HCT116 (cell line): Measurements from ENCODE around the gene HLA-DOA. TPM values are rescaled to one million over a fixed set of nuclear protein-coding genes. Genes with fewer than 3 reads are reported as not detected.

Experiments
- ATAC-seq: fragments of 200-7000 bp; cut with Tn5 transposase; 2 replicates; pipeline ENCODE4 v1.9.1; 2020; ENCODE audit warnings: mild to moderate bottlenecking, moderate library complexity
- BruUV-seq: library from RNA; stranded (reverse); fragments of 400-500 nt; replicated peaks from 2 replicates; lab custom pipeline; 2021; lab: Mats Ljungman, UMichigan
- CTCF ChIA-PET: fragments of 300-600 bp; sonication (Branson Sonifier 250); formaldehyde crosslinking; loops from one replicate; lab custom pipeline; 2021; ENCODE audit warnings: antibody characterized with exemption; lab: Charles Lee
- POLR2A ChIA-PET: fragments of 300-600, 350-600 bp; sonication (Branson Sonifier 250); formaldehyde crosslinking; loops from one replicate; lab custom pipeline; 2021; ENCODE audit warnings: antibody characterized with exemption; lab: Charles Lee
- RAD21 ChIA-PET, 2 experiments: fragments of 300-600 bp; sonication (Branson Sonifier 250); formaldehyde crosslinking; loops; one replicate each; lab custom pipeline; 2023; ENCODE audit warnings: low total read pairs in 2 of 2; ENCODE audit not compliant: uncharacterized antibody in 2 of 2, unreplicated experiment in 2 of 2, low non-redundant PET in 1 of 2; lab: Charles Lee
- DNase-seq: peaks from one replicate; pipeline ENCODE4 v3.0.0-alpha.2; 2010; ENCODE audit warnings: low read depth, low spot score
- H2AFZ ChIP-seq: fragments of 200-600 bp; shearing (Covaris generic), sonication (generic); 2 replicates; pipeline ENCODE4 v1.6.1; 2017; ENCODE audit warnings: low read depth, mixed run types, mixed read lengths, antibody characterized with exemption, low read length; ENCODE audit not compliant: poor library complexity, severe bottlenecking
- H3K27ac ChIP-seq: 2 replicates; pipeline ENCODE4 v1.5.1; 2012; ENCODE audit warnings: low read depth, low read length
- H3K27me3 ChIP-seq: fragments of 200-600 bp; sonication (generic); 2 replicates; pipeline ENCODE4 v1.6.1; 2016; ENCODE audit warnings: mixed run types, low read length, mixed read lengths; ENCODE audit not compliant: insufficient read depth
- H3K36me3 ChIP-seq, 2 experiments: fragments of 200-500 bp in 1 of 2; fragments of 200-600 bp in 1 of 2; sonication (Bioruptor generic) in 1 of 2; sonication (generic) in 1 of 2; 2 replicates each; pipeline versions ENCODE4 v1.5.1 to v1.6.1; 2014 to 2016; ENCODE audit warnings: low read length in 2 of 2, inconsistent platforms in 1 of 2, mixed read lengths in 1 of 2, mixed run types in 1 of 2; ENCODE audit not compliant: insufficient read depth in 2 of 2, control insufficient read depth in 1 of 2
- H3K4me1 ChIP-seq, 2 experiments: fragments of 200-600 bp in 1 of 2; sonication (generic) in 1 of 2; 2 replicates each; pipeline versions ENCODE4 v1.5.1 to v1.6.1; 2012 to 2017; ENCODE audit warnings: low read length in 2 of 2, inconsistent platforms in 1 of 2, mild to moderate bottlenecking in 1 of 2, mixed read lengths in 1 of 2, mixed run types in 1 of 2, moderate library complexity in 1 of 2; ENCODE audit not compliant: insufficient read depth in 2 of 2, control insufficient read depth in 1 of 2
- H3K4me2 ChIP-seq: fragments of 200-600 bp; sonication (generic); 2 replicates; pipeline ENCODE4 v1.6.1; 2017; ENCODE audit warnings: mixed run types, low read length, mixed read lengths
- H3K4me3 ChIP-seq, 2 experiments: fragments of 200-600 bp in 1 of 2; sonication (generic) in 1 of 2; replicated peaks in 1 of 2; 2 replicates each; pipeline ENCODE4 v1.5.1; 2011 to 2016; ENCODE audit warnings: low read length in 2 of 2, control low read depth in 1 of 2, low read depth in 1 of 2, mild to moderate bottlenecking in 1 of 2, mixed read lengths in 1 of 2, mixed run types in 1 of 2
- H3K79me2 ChIP-seq: fragments of 200-600 bp; sonication (generic); 2 replicates; pipeline ENCODE4 v1.6.1; 2017; ENCODE audit warnings: mild to moderate bottlenecking, mixed run types, low read length, moderate library complexity, mixed read lengths; ENCODE audit not compliant: insufficient read depth
- H3K9ac ChIP-seq: fragments of 200-600 bp; sonication (generic); 2 replicates; pipeline ENCODE4 v1.6.1; 2016; ENCODE audit warnings: low read length, mixed read lengths
- H3K9me2 ChIP-seq: fragments of 200-600 bp; sonication (generic), shearing (Covaris generic); 2 replicates; pipeline ENCODE4 v1.6.1; 2017; ENCODE audit warnings: mixed run types, mild to moderate bottlenecking, moderate library complexity; ENCODE audit not compliant: insufficient read depth
- H3K9me3 ChIP-seq, 2 experiments: fragments of 200-500 bp in 1 of 2; fragments of 200-600 bp in 1 of 2; sonication (Bioruptor generic) in 1 of 2; sonication (generic) in 1 of 2; 2 replicates each; pipeline ENCODE4 v1.6.1; 2014 to 2017; ENCODE audit warnings: low read length in 2 of 2, mixed read lengths in 2 of 2, inconsistent platforms in 1 of 2, low read depth in 1 of 2, mild to moderate bottlenecking in 1 of 2, mixed run types in 1 of 2, moderate library complexity in 1 of 2; ENCODE audit not compliant: control insufficient read depth in 1 of 2, insufficient read depth in 1 of 2
- H4K20me1 ChIP-seq: fragments of 200-600 bp; sonication (generic), shearing (Covaris generic); 2 replicates; pipeline ENCODE4 v1.6.1; 2017; ENCODE audit warnings: mixed run types, mild to moderate bottlenecking, moderate library complexity; ENCODE audit not compliant: insufficient read depth
- CBX3 ChIP-seq: IDR thresholded peaks from 2 replicates; pipeline ENCODE4 v1.6.1; 2012; ENCODE audit warnings: low read depth
- CEBPB ChIP-seq: IDR thresholded peaks from 2 replicates; pipeline ENCODE4 v1.6.1; 2012; ENCODE audit warnings: low read depth
- CTCF ChIP-seq, 3 experiments: fragments of 200-600 bp in 1 of 3; sonication (generic) in 1 of 3; IDR thresholded peaks in 2 of 3; conservative IDR thresholded peaks in 1 of 3; 2 replicates each; pipeline ENCODE4 v1.5.1; 2012 to 2017; ENCODE audit warnings: low read depth in 2 of 3, low read length in 2 of 3, antibody characterized with exemption in 1 of 3, borderline replicate concordance in 1 of 3, control low read depth in 1 of 3, mild to moderate bottlenecking in 1 of 3, mixed read lengths in 1 of 3, mixed run types in 1 of 3, moderate library complexity in 1 of 3; ENCODE audit not compliant: insufficient read depth in 1 of 3
- EZH2 ChIP-seq: fragments of 200-600 bp; sonication (generic); IDR thresholded peaks from 2 replicates; pipeline ENCODE4 v1.6.1; 2017; ENCODE audit warnings: antibody characterized with exemption, mixed run types
- FOSL1 ChIP-seq: IDR thresholded peaks from 2 replicates; pipeline ENCODE4 v1.6.1; 2012; ENCODE audit warnings: low read depth
- MAX ChIP-seq: IDR thresholded peaks from 2 replicates; pipeline ENCODE4 v1.6.1; 2012
- RAD21 ChIP-seq: IDR thresholded peaks from 2 replicates; pipeline ENCODE4 v1.6.1; 2012; ENCODE audit warnings: low read depth, mild to moderate bottlenecking
- REST ChIP-seq: IDR thresholded peaks from 2 replicates; pipeline ENCODE4 v1.6.1; 2012; ENCODE audit warnings: low read depth
- TCF7L2 ChIP-seq: IDR thresholded peaks from 2 replicates; pipeline ENCODE4 v1.7.0; 2011; ENCODE audit warnings: borderline replicate concordance, inconsistent platforms; ENCODE audit not compliant: insufficient read depth, insufficient read length; ENCODE audit errors: extremely low read depth
- YY1 ChIP-seq: IDR thresholded peaks from 2 replicates; pipeline ENCODE4 v1.6.1; 2011; ENCODE audit warnings: low read length, low read depth, moderate library complexity, mild to moderate bottlenecking; ENCODE audit not compliant: insufficient replicate concordance; ENCODE audit errors: extremely low read depth
- ZFX ChIP-seq: fragments of 450-650 bp; IDR thresholded peaks from 2 replicates; pipeline ENCODE4 v1.6.1; 2017
- intact Hi-C: fragments of 100-400 bp; cut with micrococcal nuclease; formaldehyde crosslinking; loops from 2 replicates; pipeline ENCODE4 v1.10.0; 2022
- total RNA-seq: library from RNA; stranded (reverse); gene quantifications from one replicate; pipeline ENCODE4 v1.2.1, GENCODE V29; 2021; ENCODE audit not compliant: unreplicated experiment

The HLA-DOA gene
- total RNA-seq, 1 experiment from 2014 or later = 0.39 TPM

- TF ChIP-seq CTCF (IDR thresholded peaks at IDR 0.05 in 2 of 3, conservative IDR thresholded peaks at IDR 0.05 in 1 of 3; ENCODE audit: borderline replicate concordance in 1 of 3, insufficient read depth in 1 of 3, low read depth in 2 of 3, low read length in 2 of 3) (peak; percentile 55 to 91 (median 71)), MAX (no peak), CBX3 (no peak), EZH2 (no peak), FOSL1 (no peak)
- TF ChIP-seq, all 23 proteins: peak for 2
Measured at GRCh38 chr6:33014841-33015634, 5.6 kb upstream of the HLA-DOA start (continued).

GRCh38 chr6:33013608-33014007 is 4.2 kb upstream of the HLA-DOA start:
- no peaks in the 10 kb centered on the region for H3K79me2 ChIP-seq
- H3K9me2 ChIP-seq = no peaks in the 10 kb centered on the region
- H4K20me1 ChIP-seq = no peaks in the 10 kb centered on the region
- no peaks in the 10 kb centered on the region for H3K9me3 ChIP-seq
- TF ChIP-seq REST (no peak), RAD21 (no peak), FOSL1 (no peak), ZFX (no peak), MAX (no peak), TCF7L2 (no peak), YY1 (no peak), CEBPB (no peak), CTCF (IDR thresholded peaks at IDR 0.05 in 2 of 3, conservative IDR thresholded peaks at IDR 0.05 in 1 of 3; ENCODE audit: borderline replicate concordance in 1 of 3, insufficient read depth in 1 of 3, low read depth in 2 of 3, low read length in 2 of 3) (no peak)
- H3K4me1 ChIP-seq = peaks cover 0 to 3% of the 10 kb centered on the region in 2 experiments; a peak in 1 of 4 replicates
- H3K9ac ChIP-seq = no peak overlapping the region
- H3K27ac ChIP-seq = no peak overlapping the region
- intact Hi-C loops = loop anchor here (1.0 to 2.0 kb wide), 2 partner anchors 79 to 235 kb away; no protein-coding TSS in a partner anchor
- peaks cover 8% of the 10 kb centered on the region; the same call in 1 of the 2 replicates for H3K27me3 ChIP-seq
- ChIA-PET RAD21 (no interaction called here), CTCF (interaction anchor here (1.1 to 4.3 kb wide), 4 partner anchors 69 to 235 kb away, joined by 3 to 23 read pairs (median 4); no protein-coding TSS in a partner anchor), POLR2A (no interaction called here)
- no peak for ATAC-seq
- no peak overlapping the region for H3K4me2 ChIP-seq
- no peak for DNase-seq
- H3K36me3 ChIP-seq = no peaks in the 10 kb centered on the region
- no peak overlapping the region for H3K4me3 ChIP-seq
- BruUV-seq = no TSS peak
- no peak overlapping the region for H2AFZ ChIP-seq
